MG63 (cell line): Measurements from ENCODE around the gene DENND2C. TPM values are rescaled to one million over a fixed set of nuclear protein-coding genes. Genes with fewer than 3 reads are reported as not detected.

Source experiments
- DNase-seq: peaks from one replicate; pipeline ENCODE4 v3.0.0-alpha.2; 2020
- H3K27me3 ChIP-seq: fragments of 250-450 bp; sonication (Bioruptor Pico); 2 replicates; pipeline ENCODE4 v1.5.1; 2020; ENCODE audit warnings: mild to moderate bottlenecking, moderate library complexity
- H3K36me3 ChIP-seq: fragments of 250-450 bp; sonication (Bioruptor Pico); 2 replicates; pipeline ENCODE4 v1.5.1; 2020; ENCODE audit warnings: mild to moderate bottlenecking, moderate library complexity
- H3K4me3 ChIP-seq: fragments of 250-450 bp; sonication (Bioruptor Pico); 2 replicates; pipeline ENCODE4 v1.5.1; 2020; ENCODE audit warnings: mild to moderate bottlenecking, moderate library complexity
- H3K9me3 ChIP-seq: fragments of 250-450 bp; sonication (Bioruptor Pico); 2 replicates; pipeline ENCODE4 v1.5.1; 2020; ENCODE audit warnings: mild to moderate bottlenecking, moderate library complexity
- total RNA-seq: library from RNA; depleted of rRNA; stranded (reverse); fragments of >200 nt; shearing (Covaris generic); gene quantifications from 2 replicates; pipeline ENCODE4 v1.2.3, GENCODE V29; 2014; ENCODE audit warnings: low replicate concordance

Gene DENND2C
- total RNA-seq, 1 experiment from 2014 or later, result 1.7 TPM

DNA sequence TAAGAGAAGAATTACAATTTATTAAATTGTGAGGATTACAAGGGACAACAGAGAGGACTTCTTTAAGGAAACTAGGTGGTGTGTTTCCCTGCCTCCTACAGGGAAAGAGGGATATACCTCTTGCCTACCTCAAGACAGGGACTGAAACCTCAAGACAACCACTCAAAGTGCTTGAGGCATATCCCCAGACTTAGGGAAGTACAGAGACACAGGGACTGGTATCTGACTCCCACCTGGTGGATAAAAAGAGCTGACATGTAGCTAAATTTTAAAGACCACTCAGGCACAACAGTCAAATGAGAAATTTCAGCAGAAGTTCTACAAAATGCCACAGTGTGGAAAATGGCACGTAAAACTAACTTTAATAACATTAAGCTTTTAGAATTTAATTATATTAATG lies 21.3 kb downstream of the DENND2C start:
- no peaks in the 10 kb centered on the region for H3K9me3 ChIP-seq
- DNase-seq, result no peak
- no peaks in the 10 kb centered on the region for H3K27me3 ChIP-seq
- H3K4me3 ChIP-seq, result no peak overlapping the region
- H3K36me3 ChIP-seq, result no peaks in the 10 kb centered on the region

DNA sequence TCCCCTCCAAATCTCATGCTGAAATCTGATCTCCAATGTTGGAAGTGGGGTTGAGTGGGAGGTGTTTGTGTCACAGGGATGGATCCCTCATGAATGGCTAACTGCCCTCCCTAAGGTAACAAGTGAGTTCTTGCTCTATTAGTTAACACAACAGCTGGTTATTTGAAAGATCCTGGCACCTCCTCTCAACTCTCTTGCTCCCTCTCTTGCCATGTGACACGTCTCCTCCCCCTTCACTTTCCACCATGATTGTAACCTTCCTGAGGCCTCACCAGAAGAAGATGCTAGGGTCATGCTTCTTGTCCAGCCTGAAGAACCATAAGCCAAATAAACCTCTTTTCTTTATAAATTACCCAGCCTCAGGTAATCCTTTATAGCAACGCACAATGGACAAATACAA lies 28.5 kb downstream of the DENND2C start:
- H3K9me3 ChIP-seq, result no peaks in the 10 kb centered on the region
- no peaks in the 10 kb centered on the region for H3K27me3 ChIP-seq
- H3K36me3 ChIP-seq, result no peaks in the 10 kb centered on the region
- DNase-seq, result no peak
- no peak overlapping the region for H3K4me3 ChIP-seq

DNA sequence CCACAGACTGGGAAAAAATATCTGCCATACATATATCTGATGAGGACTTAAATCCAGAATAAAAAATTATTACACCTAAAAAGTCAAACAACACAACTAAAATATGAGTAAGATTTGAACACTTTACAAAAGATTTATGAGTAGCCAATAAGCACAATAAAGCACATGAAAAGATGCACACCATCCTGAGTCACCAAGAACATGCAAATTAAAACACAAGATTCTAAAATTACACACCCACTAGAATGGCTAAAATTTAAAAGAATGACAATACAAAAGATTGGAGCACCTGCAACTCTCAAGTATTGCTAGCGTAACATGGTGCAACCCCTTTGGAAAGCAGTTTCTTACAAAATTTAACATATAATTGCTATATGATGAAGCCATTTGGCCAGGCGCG lies 30.9 kb downstream of the DENND2C start:
- Histone ChIP-seq H3K27me3 (no peaks in the 10 kb centered on the region), H3K4me3 (no peak overlapping the region), H3K9me3 (no peaks in the 10 kb centered on the region), H3K36me3 (no peaks in the 10 kb centered on the region)
- no peak for DNase-seq

DNA sequence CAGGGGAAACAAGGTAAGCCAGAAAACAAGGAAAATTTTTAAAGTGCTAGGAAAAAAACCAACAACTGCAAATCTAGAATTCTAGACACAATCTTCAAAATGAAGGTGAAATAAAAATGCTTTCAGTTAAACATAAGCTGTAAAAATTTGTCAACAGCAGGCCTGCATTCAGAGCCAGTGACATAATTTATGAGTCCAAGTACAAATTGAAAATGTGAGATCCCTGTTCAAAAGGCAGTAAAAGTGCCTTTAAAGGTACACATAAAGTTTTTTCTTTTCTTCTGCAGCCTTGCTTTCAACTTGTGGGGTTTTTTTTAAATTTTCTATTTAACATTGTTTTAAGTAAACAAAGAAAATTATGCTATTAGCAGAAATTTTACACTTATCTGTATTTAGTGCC lies 37.4 kb downstream of the DENND2C start:
- DNase-seq, result no peak
- Histone ChIP-seq H3K9me3 (no peaks in the 10 kb centered on the region), H3K36me3 (no peaks in the 10 kb centered on the region), H3K4me3 (no peak overlapping the region), H3K27me3 (no peaks in the 10 kb centered on the region)

DNA sequence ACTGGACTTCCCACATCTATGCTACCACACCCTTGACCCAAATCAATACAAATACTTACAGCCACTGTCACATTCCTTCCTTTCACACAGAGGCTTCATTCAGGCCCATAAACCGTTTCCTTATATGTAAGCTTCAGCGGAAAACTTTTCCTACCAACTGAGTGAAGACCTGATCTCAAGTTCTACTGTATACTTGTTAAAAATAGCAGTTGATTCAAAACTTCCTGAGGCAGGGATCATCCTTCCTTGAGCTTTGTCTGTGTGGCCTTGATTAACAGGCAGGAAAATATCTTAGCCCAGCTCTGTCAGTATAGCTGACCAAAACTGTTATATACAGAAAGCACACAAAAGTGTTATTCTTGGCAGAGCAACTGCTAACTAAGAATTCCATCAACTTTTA lies 42.7 kb downstream of the DENND2C start:
- H3K9me3 ChIP-seq, result no peaks in the 10 kb centered on the region
- H3K27me3 ChIP-seq, result no peaks in the 10 kb centered on the region
- no peaks in the 10 kb centered on the region for H3K36me3 ChIP-seq
- DNase-seq, result no peak
- H3K4me3 ChIP-seq, result no peak overlapping the region

DNA sequence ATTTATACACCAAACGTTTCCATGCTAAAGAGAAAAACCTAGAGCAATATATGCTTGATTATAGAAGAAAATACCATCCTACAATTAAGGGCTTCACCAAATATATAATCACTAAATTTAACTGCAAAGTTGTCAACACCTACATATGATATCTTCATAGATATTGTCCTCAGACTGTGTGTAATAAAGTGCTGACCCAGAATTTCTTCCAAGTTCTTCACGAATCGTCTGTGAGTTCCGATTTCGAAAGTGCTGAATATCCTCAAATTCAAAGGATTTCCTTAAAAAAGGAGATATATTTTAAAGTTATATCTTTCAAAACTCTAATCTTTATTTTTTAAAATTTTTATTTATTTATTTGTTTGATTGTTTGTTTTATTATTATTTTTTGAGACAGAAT lies 46.5 kb downstream of the DENND2C start:
- DNase-seq, result no peak
- no peaks in the 10 kb centered on the region for H3K9me3 ChIP-seq
- H3K27me3 ChIP-seq, result no peaks in the 10 kb centered on the region
- no peak overlapping the region for H3K4me3 ChIP-seq
- H3K36me3 ChIP-seq, result no peaks in the 10 kb centered on the region

DNA sequence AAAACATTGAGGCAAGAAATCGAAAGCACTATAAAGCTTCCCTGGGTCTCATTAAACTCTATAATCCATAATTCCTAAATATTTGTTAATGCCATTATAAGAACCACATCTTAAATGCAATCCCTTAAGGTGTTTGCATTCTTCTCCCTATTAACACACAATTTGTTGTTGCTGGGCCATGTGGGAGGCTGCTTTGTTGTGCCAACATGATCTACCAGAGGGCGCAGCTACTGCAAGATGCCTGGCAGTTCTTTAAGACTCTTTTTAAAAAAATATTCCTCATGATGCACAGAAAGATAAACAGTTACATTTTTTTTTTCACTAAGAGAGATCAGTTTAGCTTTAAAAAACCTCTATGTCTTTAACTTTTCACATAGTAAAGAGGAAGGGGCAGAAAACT lies 49.4 kb downstream of the DENND2C start:
- Histone ChIP-seq H3K9me3 (no peaks in the 10 kb centered on the region), H3K27me3 (no peaks in the 10 kb centered on the region), H3K36me3 (no peaks in the 10 kb centered on the region), H3K4me3 (no peak overlapping the region)
- no peak for DNase-seq

DNA sequence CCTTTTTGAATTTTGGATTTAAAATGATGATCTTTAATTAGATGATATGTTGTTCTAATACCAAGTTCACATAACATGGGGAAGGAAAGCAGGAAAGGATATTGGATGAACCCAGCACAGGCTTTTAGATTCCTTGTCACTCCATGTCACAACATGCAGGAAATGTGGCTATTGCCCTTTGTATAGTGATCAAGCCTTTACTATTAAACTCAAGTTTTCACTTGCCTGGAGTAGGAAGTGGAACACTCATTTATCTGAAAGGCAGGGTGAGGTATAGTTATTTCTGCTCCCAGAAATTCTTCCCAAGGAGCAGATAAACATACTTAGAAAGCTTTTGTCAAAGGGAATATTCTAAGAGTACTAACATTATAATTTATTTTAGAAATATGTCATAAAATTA lies 51.2 kb downstream of the DENND2C start:
- no peaks in the 10 kb centered on the region for H3K9me3 ChIP-seq
- no peak for DNase-seq
- no peaks in the 10 kb centered on the region for H3K27me3 ChIP-seq
- H3K4me3 ChIP-seq, result no peak overlapping the region
- H3K36me3 ChIP-seq, result no peaks in the 10 kb centered on the region

DNA sequence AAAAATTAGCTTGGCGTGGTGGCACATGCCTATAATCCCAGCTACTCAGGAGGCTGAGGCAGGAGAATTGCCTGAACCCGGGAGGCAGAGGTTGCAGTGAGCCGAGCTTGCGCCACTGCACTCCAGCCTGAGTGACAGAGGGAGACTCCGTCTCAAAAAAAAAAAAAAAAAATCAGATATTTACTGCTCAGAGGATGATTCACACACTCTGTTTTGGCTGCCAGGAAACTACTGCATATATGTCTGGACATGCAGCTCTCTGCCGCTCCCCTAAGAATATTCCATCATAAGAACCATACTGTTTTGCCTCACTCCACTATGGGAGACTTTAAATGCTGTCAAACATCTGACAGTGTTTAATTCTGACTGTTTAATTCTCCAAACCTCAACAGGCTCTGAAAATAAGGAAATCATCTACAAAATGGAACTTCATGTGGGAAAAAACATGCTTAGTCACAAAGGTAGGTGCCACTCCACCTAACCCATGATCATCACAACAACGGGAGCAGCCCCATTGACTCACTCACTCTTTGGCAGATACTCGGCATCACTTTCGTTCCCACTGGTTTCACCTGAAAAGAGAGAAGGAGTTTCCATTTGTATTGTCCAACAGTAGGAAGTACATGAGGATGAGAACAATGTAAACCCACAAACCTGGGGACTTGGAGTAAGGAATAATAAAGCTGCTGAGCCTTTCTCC lies 59.2 kb downstream of the DENND2C start:
- no peak overlapping the region for H3K4me3 ChIP-seq
- no peaks in the 10 kb centered on the region for H3K27me3 ChIP-seq
- DNase-seq, result peak; percentile 27
- H3K9me3 ChIP-seq, result no peaks in the 10 kb centered on the region
- H3K36me3 ChIP-seq, result no peaks in the 10 kb centered on the region

DNA sequence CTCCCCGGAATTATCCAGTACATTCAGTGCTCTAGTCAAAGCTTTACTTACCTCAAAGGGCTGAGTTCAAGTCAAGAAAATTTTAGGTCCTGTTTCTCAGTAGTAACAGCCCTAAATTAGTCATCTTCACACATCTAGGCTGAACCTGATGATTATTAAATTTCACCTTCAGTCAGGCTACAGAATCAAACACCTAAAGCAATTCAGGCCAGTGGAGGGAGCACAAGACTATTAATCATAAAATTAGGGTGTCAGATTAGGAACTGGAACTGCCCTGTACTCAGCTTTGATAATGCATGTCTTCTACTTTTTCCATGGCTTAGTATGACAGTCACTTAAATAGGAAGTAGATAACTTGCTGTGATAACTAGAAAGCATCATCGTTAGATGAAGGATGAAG lies 60.0 kb downstream of the DENND2C start:
- Histone ChIP-seq H3K4me3 (no peak overlapping the region), H3K9me3 (no peaks in the 10 kb centered on the region), H3K36me3 (no peaks in the 10 kb centered on the region), H3K27me3 (no peaks in the 10 kb centered on the region)
- no peak for DNase-seq

DNA sequence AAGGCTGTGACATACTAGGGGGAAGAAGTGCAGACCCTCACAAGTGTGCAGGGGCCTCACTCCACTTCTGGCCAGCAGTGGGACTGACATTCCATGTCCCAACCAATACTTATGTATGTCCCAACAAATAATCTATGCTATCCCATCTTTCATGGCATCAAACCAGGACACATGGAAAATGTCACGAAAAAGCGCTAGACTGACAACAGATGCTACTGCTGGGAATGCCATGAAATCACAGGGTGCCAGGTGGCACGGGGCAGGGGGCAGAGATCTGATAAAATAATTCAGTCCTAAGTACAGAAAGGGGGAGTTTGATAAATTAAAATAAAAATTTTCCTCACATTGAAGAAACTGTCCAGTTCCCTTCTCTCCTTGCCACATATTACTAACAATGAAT lies 60.8 kb downstream of the DENND2C start:
- Histone ChIP-seq H3K36me3 (no peaks in the 10 kb centered on the region), H3K9me3 (no peaks in the 10 kb centered on the region), H3K4me3 (no peak overlapping the region), H3K27me3 (no peaks in the 10 kb centered on the region)
- DNase-seq, result no peak

DNA sequence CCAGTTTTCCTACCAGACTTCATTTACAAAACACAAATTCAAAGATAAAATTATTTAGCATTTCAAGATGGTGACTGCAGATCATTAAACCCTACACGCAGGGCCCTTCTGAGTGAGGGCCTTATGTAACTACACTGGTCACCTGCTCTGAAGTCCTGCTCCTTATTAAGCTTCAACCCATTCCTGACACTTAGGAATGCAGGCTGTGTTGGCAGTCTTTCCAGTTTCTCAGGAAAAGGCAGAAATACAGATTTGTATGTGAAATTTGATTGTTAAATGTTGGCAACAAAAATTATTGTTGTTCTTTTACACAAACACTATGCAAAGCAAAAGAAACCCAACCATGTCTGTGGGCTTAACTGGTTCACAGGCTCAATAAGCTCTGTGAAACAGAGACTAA lies 62.6 kb downstream of the DENND2C start:
- H3K4me3 ChIP-seq, result no peak overlapping the region
- DNase-seq, result no peak
- H3K9me3 ChIP-seq, result no peaks in the 10 kb centered on the region
- no peaks in the 10 kb centered on the region for H3K27me3 ChIP-seq
- no peaks in the 10 kb centered on the region for H3K36me3 ChIP-seq

DNA sequence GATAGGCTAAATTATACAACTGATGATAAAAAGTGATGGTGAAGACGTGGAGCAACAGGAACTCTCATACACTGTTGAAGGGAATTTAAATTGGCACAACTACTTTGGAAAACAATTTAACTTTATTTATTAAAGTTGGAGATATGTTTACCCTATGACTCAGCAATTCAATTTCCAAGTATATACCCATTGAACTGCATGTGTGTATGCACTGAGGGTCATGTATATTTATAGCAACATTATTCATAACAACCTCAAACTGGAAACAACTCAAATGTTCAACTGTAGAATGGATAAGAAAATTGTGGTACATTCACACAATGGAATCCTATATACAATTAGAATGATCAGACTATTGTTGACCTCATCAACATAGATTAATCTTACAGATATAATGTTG lies 71.9 kb downstream of the DENND2C start:
- H3K9me3 ChIP-seq, result peaks cover 5% of the 10 kb centered on the region
- no peak for DNase-seq
- no peak overlapping the region for H3K4me3 ChIP-seq
- H3K36me3 ChIP-seq, result no peaks in the 10 kb centered on the region
- H3K27me3 ChIP-seq, result no peaks in the 10 kb centered on the region

DNA sequence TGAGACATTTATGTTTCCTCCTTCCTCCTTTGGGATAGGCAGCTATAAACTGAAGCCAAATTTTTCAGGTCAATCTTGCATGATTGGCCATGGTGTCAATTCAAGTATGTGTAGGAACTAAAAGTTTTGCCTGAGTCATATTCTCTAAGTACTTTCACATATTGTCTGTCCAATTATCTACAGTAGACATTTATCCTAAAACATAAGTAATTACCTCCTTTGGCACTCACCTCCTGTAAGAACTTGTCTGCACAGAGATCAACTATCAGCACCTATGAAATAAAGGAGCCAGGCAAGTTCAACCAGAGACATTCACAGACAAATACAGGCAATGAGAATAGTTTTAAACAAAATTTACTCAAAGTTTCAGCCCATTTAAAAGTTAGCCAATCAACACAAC lies 74.2 kb downstream of the DENND2C start:
- H3K27me3 ChIP-seq, result no peaks in the 10 kb centered on the region
- H3K9me3 ChIP-seq, result peaks cover 5% of the 10 kb centered on the region
- H3K36me3 ChIP-seq, result no peaks in the 10 kb centered on the region
- no peak for DNase-seq
- no peak overlapping the region for H3K4me3 ChIP-seq

DNA sequence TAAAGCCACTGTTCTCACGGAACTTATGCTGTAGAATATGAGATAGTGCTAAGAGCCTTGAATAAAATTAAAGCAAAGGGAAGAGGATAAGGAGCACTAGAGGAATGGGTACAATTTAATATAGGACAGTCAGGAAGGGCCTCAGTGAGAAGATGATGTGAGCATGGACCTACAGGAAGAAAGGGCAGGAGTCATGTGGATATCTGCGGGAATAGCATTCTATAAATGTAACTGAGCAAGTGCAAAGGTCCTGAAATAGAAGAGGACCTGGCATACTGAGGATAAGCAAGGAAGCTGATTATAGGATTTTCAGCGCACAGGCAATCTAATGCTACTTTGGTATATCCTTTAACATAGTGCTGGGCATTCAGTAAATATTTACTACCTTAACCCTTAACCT lies 75.8 kb downstream of the DENND2C start:
- H3K36me3 ChIP-seq, result no peaks in the 10 kb centered on the region
- H3K4me3 ChIP-seq, result no peak overlapping the region
- peaks cover 5% of the 10 kb centered on the region for H3K9me3 ChIP-seq
- no peaks in the 10 kb centered on the region for H3K27me3 ChIP-seq
- DNase-seq, result no peak

DNA sequence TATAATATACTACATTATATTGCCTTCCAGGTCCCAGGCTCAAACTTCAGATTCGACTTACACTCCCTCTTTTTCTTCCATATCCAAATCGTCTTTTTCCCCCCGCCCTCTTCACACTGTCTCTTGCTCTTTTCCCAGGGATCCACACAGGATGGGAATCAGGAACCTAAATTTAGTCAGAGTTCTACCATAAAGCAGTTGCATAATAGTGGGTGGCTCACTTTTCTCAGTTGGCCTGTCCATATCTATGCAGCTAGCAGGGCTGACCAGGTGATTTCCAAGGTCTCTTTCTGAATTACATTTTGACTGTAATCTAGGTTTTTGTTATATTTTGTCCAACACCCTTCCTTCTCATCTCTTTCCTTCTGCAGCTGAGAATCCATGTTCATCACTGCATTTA lies 80.7 kb downstream of the DENND2C start:
- no peak for DNase-seq
- no peak overlapping the region for H3K4me3 ChIP-seq
- H3K36me3 ChIP-seq, result no peaks in the 10 kb centered on the region
- H3K27me3 ChIP-seq, result no peaks in the 10 kb centered on the region
- H3K9me3 ChIP-seq, result no peaks in the 10 kb centered on the region

DNA sequence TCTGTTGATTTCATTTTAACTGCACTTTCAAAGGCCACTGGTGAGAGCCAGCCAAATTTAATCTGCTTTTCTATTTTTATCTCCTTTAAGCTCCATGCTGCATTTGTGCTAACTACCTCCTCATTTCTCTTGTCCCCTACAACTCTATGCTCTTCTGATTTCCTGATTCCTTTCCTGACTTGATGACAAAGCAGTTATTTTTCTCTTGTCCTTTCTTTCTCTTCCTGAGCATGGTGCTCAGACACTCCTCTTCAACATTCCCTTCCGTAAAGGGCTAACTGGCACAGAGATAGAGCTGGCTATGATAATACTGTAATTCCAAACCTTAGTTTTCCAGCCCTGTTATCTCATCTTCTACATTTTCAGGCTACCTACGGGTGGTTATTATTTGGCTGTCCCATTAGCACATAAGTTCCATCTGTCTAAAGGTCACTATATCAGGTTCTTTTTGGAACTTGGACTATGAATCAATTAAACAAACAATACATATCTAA lies 81.6 kb downstream of the DENND2C start:
- no peak overlapping the region for H3K4me3 ChIP-seq
- no peak for DNase-seq
- H3K9me3 ChIP-seq, result no peaks in the 10 kb centered on the region
- no peaks in the 10 kb centered on the region for H3K27me3 ChIP-seq
- H3K36me3 ChIP-seq, result no peaks in the 10 kb centered on the region

DNA sequence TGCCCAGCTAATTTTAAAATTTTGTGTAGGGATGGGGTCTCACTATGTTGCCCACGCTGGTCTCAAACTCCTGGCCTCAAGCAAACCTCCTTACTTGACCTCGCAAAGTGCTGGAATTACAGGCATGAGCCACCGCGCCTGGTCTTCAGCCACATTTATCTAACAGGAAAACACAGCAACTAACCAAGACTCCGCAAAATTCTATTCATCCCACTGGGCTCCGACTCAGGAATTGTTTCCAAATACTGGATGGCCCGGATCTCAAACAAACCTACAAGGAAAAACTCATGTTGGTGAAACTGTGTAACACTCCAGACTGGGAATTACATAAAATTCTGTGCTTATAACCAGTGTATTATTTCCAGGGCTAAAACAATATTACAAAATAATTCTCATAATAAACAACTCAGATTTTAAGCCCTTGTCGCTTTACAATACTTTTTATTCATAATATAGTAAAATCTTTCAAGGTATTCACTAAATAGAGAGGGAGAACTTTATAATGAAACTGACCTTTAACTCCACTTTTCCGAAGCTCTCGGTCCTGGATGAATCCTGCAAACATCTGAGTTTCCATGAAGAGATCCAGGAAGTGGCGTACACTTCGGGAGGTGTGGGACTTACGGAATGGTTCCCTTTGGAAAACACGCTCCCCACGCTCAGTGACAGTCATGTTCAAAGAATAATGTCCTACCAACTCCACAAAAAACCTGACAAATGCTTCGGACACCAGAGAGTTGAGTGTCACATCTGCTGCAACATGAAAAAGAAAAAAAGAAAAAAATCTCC lies 82.5 kb downstream of the DENND2C start:
- Histone ChIP-seq H3K4me3 (no peak overlapping the region), H3K36me3 (no peaks in the 10 kb centered on the region), H3K9me3 (no peaks in the 10 kb centered on the region), H3K27me3 (no peaks in the 10 kb centered on the region)
- DNase-seq, result no peak
